ENCODE results near the gene PFDN6.

The PFDN6 gene

DNA sequence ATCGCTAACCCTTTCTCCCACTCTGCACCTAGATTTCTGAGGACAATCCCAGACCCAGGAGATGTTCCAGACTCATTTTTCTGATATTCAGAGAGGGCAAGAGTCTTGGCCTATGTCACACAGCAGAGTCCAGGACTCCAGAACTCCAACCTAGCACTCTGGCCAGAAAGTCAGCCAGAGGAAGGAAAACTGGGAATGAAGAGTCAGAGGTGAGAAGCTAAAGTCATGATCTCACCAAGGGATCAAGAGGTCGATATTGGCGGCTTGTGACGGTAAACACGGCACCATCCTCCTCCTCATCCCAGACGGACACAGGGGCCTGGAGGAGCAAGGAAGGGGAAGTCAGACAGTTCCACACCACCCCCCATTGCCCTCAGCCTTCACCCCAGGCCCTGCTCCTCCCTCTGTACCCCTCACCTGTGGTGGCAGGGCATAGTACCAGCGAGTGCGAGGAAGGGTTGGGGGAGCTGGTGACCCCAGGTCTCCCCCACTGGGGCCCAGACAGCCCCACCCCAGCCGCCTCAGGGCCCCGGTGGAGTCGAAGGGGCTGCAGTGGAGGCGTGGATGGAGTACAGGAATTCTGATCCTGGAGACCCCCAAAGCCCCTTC, 7.5 kb downstream of the PFDN6 start:
- DNase-seq = no peak

DNA sequence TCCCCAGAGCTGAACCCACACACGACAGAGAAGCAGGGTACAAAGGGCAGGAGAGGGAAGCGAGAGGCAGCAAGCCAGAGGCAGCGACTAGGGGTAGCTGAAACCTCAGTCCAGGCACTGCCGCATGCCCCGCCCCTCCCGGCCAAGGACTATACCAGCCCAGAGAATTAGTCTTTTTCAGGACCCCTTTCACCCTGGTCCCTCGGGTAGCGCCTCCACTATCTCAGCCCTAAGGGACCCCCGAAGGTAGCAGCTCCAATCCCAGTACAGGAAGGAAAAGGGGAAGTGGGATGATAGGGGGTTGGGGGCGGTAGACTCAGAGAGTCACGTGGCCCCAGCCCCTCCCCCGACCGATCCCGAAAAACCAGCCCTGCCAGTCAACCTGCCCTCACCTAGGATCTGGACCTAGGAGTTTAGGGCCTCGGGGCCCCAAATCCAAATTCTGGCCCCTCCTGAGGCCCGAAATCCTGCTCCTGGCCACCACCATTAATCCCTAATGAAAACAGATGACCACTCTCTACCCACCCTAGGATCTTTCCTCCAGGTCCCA, 8.1 kb downstream of the PFDN6 start:
- no peak for DNase-seq

- peak; percentile 21 for DNase-seq
Measured at GRCh38 chr6:33297956-33298772, 8.8 kb downstream of the PFDN6 start.

DNA sequence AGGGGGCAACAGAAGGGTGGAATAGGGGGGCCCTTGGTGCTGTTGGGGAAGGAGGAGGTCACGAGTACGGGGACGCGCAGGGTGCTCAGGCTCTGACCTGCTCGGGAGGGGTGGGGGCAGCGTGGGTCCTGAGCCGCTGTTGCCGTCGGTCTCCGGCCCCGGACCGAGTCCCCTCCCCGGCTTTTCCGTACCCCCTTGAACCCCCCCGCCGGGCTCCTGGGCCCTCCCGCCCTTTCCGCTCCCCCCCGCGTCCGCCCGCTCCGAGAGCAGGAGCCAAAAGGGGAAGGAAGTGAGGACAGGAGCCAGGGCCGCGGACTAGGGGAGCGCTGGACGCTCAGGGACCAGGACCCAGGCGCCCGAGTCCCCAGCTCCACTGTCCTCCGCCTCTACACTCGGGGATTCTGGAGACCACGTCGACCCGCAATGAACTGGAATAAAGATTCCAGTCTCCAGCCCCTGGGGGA, 9.4 kb downstream of the PFDN6 start, which contains the start of gene RGL2:
TSS of gene RGL2 (minus strand) at position 170 of the 464 bp plus-strand sequence. CDS start 332 bp downstream, outside the sequence.
- DNase-seq = no peak

DNA sequence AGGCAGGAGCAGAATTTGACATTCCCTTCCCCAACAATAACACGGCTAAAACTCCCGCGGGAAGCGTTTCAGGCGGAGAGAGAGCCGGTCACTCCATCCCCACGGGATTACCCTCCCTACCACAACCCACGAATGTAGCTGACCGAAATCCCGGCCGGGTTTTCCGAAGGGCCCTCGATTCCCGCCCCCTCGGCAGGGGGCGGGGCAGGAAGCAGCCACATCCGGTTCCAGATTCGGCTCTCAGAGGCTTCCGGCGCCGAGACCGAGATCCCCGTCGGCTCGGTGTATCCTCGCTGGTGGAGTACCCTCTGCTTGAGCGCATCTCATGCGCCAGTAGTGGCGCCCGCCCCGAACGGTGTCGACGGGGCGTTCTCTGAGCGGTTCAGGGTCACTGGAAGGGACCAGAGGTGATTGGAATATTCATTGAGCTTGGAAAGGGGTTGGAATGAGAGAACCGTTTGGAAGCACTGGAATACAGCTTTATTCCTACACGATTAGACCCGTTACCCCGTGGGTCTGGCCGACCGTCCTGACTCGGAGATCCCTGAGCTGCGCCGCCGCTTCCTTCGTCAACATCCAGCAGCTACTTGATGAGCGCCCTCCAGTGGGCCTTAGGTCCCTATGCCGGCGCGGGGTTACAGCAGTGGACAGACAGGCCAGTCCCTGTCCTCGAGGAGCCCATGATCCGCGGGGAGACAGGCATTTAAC, 10.0 kb downstream of the PFDN6 start:
- DNase-seq = peak; percentile 81

DNA sequence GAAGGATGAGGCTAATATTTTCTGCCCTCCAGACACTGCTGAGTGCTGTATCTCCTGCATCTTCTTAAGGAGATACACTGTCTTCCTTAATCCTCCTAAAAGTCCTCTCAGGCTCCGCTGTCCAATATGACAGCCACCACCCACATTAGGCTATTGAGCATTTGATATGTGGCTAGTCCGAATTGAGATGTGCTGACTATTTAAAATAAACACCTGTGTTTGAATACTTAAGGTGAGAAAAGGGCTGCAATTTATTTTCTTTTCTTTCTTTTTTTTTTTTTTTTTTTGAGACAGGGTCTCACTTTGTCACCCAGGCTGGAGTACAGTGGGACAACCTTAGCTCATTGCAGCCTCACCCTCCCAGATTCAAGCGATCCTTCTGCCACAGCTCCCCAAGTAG, 12.5 kb downstream of the PFDN6 start:
- no peak for DNase-seq

- DNase-seq = no peak
Measured at GRCh38 chr6:33304216-33304615, 14.8 kb downstream of the PFDN6 start.

GRCh38 chr6:33305052-33305451, 15.7 kb downstream of the PFDN6 start:
- DNase-seq = no peak

- DNase-seq = no peak
Measured at GRCh38 chr6:33306356-33306755, 17.0 kb downstream of the PFDN6 start.

- no peak for DNase-seq
Measured at GRCh38 chr6:33312361-33313104, 23.1 kb downstream of the PFDN6 start.

DNA sequence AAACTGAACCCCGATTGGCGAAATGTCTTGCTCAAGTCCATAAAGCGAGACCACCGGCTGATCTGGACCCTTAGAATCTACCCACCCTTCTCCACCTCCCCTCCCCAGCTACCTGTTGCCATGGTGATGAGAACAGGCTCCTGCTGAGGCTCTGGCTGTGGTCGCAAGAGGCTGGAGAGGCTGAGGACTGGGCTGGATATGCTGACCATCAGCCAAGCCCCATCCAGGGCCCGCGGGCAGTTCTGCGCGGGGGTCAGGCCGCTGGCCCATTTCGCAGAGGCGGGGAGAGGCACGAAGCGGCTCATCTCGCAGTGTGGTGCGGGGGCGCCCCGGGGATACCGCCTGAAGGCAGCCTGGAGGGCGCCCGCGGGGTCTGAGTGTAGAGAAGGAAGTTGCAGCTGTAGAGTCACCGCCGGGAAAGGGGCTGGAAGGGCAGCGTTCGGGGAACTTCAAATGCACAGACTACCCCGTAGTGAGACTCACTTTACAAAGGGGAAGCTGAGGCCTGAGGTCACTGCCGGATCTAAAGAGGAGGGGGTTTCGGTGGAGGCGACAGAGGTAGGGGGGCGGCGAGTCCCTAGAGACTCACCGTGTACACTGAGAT, 23.8 kb downstream of the PFDN6 start:
- DNase-seq = no peak

GRCh38 chr6:33313709-33314514, 24.5 kb downstream of the PFDN6 start, which contains the start of gene TAPBP:
TAPBP (minus strand) TSS chr6:33314078; CDS start chr6:33314041, 37 bp downstream.
- DNase-seq = no peak

GRCh38 chr6:33314515-33314942, 25.1 kb downstream of the PFDN6 start:
- DNase-seq = no peak

GRCh38 chr6:33314943-33315792, 25.8 kb downstream of the PFDN6 start:
- no peak for DNase-seq

DNA sequence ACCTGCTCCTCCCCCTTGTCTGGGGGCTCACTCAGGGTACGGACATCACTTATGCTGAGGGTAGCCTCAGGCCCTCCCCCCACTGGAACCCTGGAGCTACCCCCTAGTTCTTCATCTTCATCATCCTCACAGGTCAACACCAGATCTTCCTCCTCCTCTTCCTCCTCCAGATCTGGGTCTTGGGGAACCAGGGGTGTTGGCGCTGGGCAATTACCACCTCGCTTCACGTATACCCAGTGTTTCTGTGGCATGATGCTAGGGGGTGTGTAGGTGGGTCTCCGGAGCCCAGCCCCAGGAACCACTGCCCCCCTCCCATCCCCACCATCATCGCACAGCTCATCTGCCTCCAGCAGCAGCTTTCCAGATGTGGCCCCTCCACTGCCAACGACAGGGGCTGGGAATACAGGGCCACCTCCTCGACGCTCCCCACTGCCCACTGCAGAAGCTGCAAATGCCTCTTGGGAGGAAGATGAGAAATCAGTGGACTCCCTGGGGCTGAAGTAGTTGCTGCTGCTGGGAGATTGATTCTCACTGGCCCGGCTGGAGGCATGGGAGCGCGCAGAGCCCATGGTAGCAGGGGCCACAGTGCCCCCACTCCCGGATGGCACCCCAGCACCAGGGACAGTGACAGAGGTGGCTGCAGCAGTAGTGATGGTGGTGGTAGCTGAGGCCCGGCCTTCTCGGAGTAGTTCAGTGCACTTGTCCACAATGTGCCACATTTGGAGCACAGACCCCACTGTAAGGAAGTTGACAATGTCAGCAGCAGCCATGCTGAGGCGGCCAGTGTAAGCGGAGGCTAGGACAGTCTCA, 26.6 kb downstream of the PFDN6 start:
- DNase-seq = no peak

DNA sequence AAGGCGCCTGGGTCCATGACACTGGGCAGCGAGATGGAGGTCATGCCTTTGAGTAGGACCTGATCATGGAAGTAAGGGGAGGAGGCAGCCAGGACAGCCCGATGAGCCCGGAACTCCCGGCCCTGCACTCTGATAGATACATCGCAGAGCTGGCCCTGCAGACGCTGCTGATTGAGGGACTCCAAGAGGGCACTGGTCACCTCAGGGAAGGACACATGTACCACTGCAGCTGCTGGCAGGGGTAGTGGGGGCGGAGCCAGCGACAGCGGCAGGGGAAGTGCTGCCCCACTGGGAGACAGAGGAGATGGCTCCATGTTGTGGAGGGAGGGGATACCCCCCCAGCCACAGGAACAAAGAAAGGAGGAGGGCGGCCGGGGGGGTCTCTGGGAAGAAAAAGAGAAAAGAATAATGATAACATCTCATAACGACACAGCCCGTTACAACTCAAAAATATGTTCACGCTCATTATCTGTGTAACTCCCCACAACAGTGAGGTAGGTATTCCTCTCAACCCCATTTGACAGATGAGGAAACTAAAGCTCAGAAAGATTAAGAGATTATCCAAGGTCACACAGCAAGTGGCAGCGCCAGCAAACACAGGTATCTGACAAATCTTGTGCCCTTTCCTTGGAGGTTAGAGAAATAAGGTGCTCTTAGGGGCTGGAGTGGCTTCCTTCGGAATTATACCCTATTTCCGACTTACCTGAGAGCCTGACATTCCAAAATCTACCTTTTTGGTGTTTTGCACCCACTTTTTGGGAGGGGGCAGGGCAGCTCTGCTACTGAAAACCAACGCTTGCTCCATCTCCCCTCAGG, 27.4 kb downstream of the PFDN6 start:
- DNase-seq = no peak

- DNase-seq = no peak
Measured at GRCh38 chr6:33317419-33317668, 27.9 kb downstream of the PFDN6 start.

GRCh38 chr6:33317669-33318425, 28.4 kb downstream of the PFDN6 start, which contains the start of gene ZBTB22:
ZBTB22 (minus strand) TSS chr6:33317744; CDS start chr6:33316916, 828 bp downstream.
- DNase-seq = peak; percentile 97

Data from DMS 273 treated with DMSO at 0.1 percent for 48 hours (cell line).